GM12878 (cell line): Measurements from ENCODE around the gene MDGA2. TPM values are rescaled to one million over a fixed set of nuclear protein-coding genes. Genes with fewer than 3 reads are reported as not detected.

ENCODE experiments used
- ATAC-seq: fragments of 200-7000 bp; cut with Tn5 transposase; 3 replicates; pipeline ENCODE4 v1.9.1; 2020; ENCODE audit warnings: mild to moderate bottlenecking, moderate library complexity
- BruUV-seq: library from RNA; stranded (reverse); fragments of 400-500 nt; replicated peaks from 2 replicates; lab custom pipeline; 2021; lab: Mats Ljungman, UMichigan
- CTCF ChIA-PET: fragments of 300-600 bp; sonication (Branson Sonifier 250); formaldehyde crosslinking; extraction: SDS; loops from one replicate; lab custom pipeline; 2021; ENCODE audit warnings: inconsistent platforms; lab: Yijun Ruan, JAX
- POLR2A ChIA-PET: fragments of 350-600 bp; formaldehyde crosslinking; extraction: SDS; loops from one replicate; lab custom pipeline; 2021; ENCODE audit warnings: inconsistent platforms; lab: Charles Lee
- RAD21 ChIA-PET: fragments of 300-600 bp; sonication (Branson Sonifier 250); formaldehyde crosslinking; loops from one replicate; lab custom pipeline; 2023; ENCODE audit warnings: antibody characterized with exemption; ENCODE audit not compliant: unreplicated experiment; lab: Charles Lee
- SMC1A ChIA-PET: fragments of 300-600 bp; sonication (Branson Sonifier 250); formaldehyde crosslinking; loops from one replicate; lab custom pipeline; 2023; ENCODE audit not compliant: unreplicated experiment, uncharacterized antibody; lab: Charles Lee
- DNase-seq: peaks from one replicate; pipeline ENCODE4 v3.0.0-alpha.2; 2011; ENCODE audit warnings: low read depth, low spot score
- FAIRE-seq: peaks from 3 replicates; lab custom pipeline; 2011; peaks lifted over from hg19 to GRCh38; lab: Jason Lieb, UNC
- H2AFZ ChIP-seq: 2 replicates; pipeline ENCODE4 v1.6.0; 2011; ENCODE audit warnings: low read depth, low read length, control low read depth; ENCODE audit not compliant: control insufficient read depth
- H3K27ac ChIP-seq: 2 replicates; pipeline ENCODE4 v1.5.1; 2011; ENCODE audit warnings: control low read depth; ENCODE audit not compliant: control insufficient read depth, insufficient read depth
- H3K27me3 ChIP-seq, 2 experiments: replicated peaks in 1 of 2; 2 replicates each; pipeline versions ENCODE4 v1.6.0 to v1.6.1; 2011; ENCODE audit warnings: low read length in 1 of 2; ENCODE audit not compliant: control insufficient read depth in 2 of 2, insufficient read depth in 2 of 2
- H3K36me3 ChIP-seq, 2 experiments: 2 replicates each; pipeline ENCODE4 v1.5.1; 2011; ENCODE audit warnings: low read length in 1 of 2; ENCODE audit not compliant: control insufficient read depth in 2 of 2, insufficient read depth in 2 of 2
- H3K4me1 ChIP-seq: 2 replicates; pipeline ENCODE4 v1.6.1; 2011; ENCODE audit warnings: mild to moderate bottlenecking, low read length, moderate library complexity, mixed read lengths; ENCODE audit not compliant: control insufficient read depth, insufficient read depth
- H3K4me2 ChIP-seq: 2 replicates; pipeline ENCODE4 v1.6.0; 2011; ENCODE audit warnings: control low read depth; ENCODE audit not compliant: control insufficient read depth, insufficient read depth
- H3K4me3 ChIP-seq: fragments of 200-600 bp; sonication (generic); 2 replicates; pipeline ENCODE4 v1.5.1; 2016
- H3K79me2 ChIP-seq: 2 replicates; pipeline ENCODE4 v1.6.0; 2011; ENCODE audit warnings: low read length; ENCODE audit not compliant: control insufficient read depth, insufficient read depth
- H3K9ac ChIP-seq: 2 replicates; pipeline ENCODE4 v1.8.0; 2011; ENCODE audit warnings: low read length, control low read depth, mixed read lengths; ENCODE audit not compliant: control insufficient read depth, insufficient read depth
- H3K9me3 ChIP-seq: replicated peaks from 3 replicates; pipeline ENCODE4 v1.5.1; 2011; ENCODE audit warnings: mild to moderate bottlenecking, low read length; ENCODE audit not compliant: control insufficient read depth, insufficient read depth
- H4K20me1 ChIP-seq: 2 replicates; pipeline ENCODE4 v1.6.0; 2011; ENCODE audit not compliant: control insufficient read depth, insufficient read depth
- ASH2L ChIP-seq: fragments of 300-600, 200-600 bp; sonication (generic); IDR thresholded peaks from 2 replicates; pipeline ENCODE4 v1.6.1; 2017; ENCODE audit warnings: low read depth, mild to moderate bottlenecking, borderline replicate concordance
- BCLAF1 ChIP-seq: fragments of 450-650 bp; IDR thresholded peaks from 2 replicates; pipeline ENCODE4 v1.6.1; 2017; ENCODE audit warnings: antibody characterized with exemption, mild to moderate bottlenecking, moderate library complexity
- CBX3 ChIP-seq: fragments of 200-600 bp; sonication (generic); IDR thresholded peaks from 2 replicates; pipeline ENCODE4 v1.6.1; 2016; ENCODE audit warnings: low read depth, borderline replicate concordance
- CBX5 ChIP-seq: sonication (generic); IDR thresholded peaks from 2 replicates; pipeline ENCODE4 v1.6.1; 2016; ENCODE audit warnings: low read depth, moderate library complexity, mild to moderate bottlenecking, inconsistent platforms
- CREM ChIP-seq: IDR thresholded peaks from 2 replicates; pipeline ENCODE4 v1.6.1; 2014; ENCODE audit warnings: antibody characterized with exemption, low read depth
- FOS ChIP-seq: IDR thresholded peaks from 3 replicates; pipeline ENCODE4 v1.6.1; 2011; ENCODE audit warnings: borderline replicate concordance; ENCODE audit not compliant: insufficient read length; ENCODE audit errors: extremely low read depth
- FOXK2 ChIP-seq: fragments of 450-650 bp; IDR thresholded peaks from 2 replicates; pipeline ENCODE4 v1.6.1; 2017; ENCODE audit warnings: mild to moderate bottlenecking, moderate library complexity
- KDM1A ChIP-seq: fragments of 200-600 bp; sonication (generic); IDR thresholded peaks from 2 replicates; pipeline ENCODE4 v1.6.1; 2016; ENCODE audit warnings: borderline replicate concordance
- KLF5 ChIP-seq: fragments of 450-650 bp; IDR thresholded peaks from 2 replicates; pipeline ENCODE4 v1.6.1; 2014; ENCODE audit warnings: mild to moderate bottlenecking; ENCODE audit not compliant: partially characterized antibody
- MYB ChIP-seq: fragments of 150-350 bp; IDR thresholded peaks from 2 replicates; pipeline ENCODE4 v1.6.1; 2014; ENCODE audit warnings: mild to moderate bottlenecking, low read depth, low read length, borderline replicate concordance
- NFIC ChIP-seq: IDR thresholded peaks from 2 replicates; pipeline ENCODE4 v1.6.1; 2012; ENCODE audit warnings: low read depth, mild to moderate bottlenecking, inconsistent platforms, low read length, moderate library complexity
- NR2F1 ChIP-seq: fragments of 450-650 bp; conservative IDR thresholded peaks from 2 replicates; pipeline ENCODE4 v1.6.1; 2017; ENCODE audit warnings: mild to moderate bottlenecking
- PBX3 ChIP-seq: IDR thresholded peaks from 2 replicates; pipeline ENCODE4 v1.6.1; 2011; ENCODE audit warnings: mild to moderate bottlenecking, low read depth, low read length, moderate library complexity; ENCODE audit not compliant: insufficient replicate concordance
- POLR2AphosphoS5 ChIP-seq: IDR thresholded peaks from 2 replicates; pipeline ENCODE4 v1.6.1; 2011; ENCODE audit warnings: mild to moderate bottlenecking, low read length, inconsistent platforms
- RBBP5 ChIP-seq: fragments of 200-600 bp; sonication (generic); conservative IDR thresholded peaks from 2 replicates; pipeline ENCODE4 v1.6.1; 2016
- TCF12 ChIP-seq: IDR thresholded peaks from 2 replicates; pipeline ENCODE4 v1.6.1; 2011; ENCODE audit warnings: low read depth, mild to moderate bottlenecking, low read length
- WRNIP1 ChIP-seq: IDR thresholded peaks from 2 replicates; pipeline ENCODE4 v1.6.1; 2011; ENCODE audit warnings: low read depth, low read length, improper control_type of control experiment, borderline replicate concordance
- ZNF622 ChIP-seq: fragments of 450-650 bp; IDR thresholded peaks from 2 replicates; pipeline ENCODE4 v1.6.1; 2017; ENCODE audit warnings: mild to moderate bottlenecking, inconsistent platforms
- ZNF687 ChIP-seq: fragments of 450-650 bp; IDR thresholded peaks from 2 replicates; pipeline ENCODE4 v1.6.1; 2017; ENCODE audit warnings: mild to moderate bottlenecking, moderate library complexity
- WGBS: methylation state at CpG from one replicate; pipeline ENCODE4 v1.1.6; 2016; ENCODE audit warnings: low lambda C conversion rate; ENCODE audit not compliant: insufficient replicate concordance, insufficient coverage; ENCODE audit errors: missing lambda C conversion rate; 5-methylcytosine and 5-hydroxymethylcytosine counted together
- in situ Hi-C: fragments of 300-500 bp; cut with MboI; formaldehyde crosslinking; loops from 9 replicates; pipeline ENCODE4 v1.14.3; 2018; ENCODE audit warnings: mixed read lengths
- intact Hi-C: fragments of 100-400 bp; cut with micrococcal nuclease; formaldehyde crosslinking; loops from one replicate; pipeline ENCODE4 v1.14.2; 2022; ENCODE audit not compliant: unreplicated experiment
- polyA plus RNA-seq, 11 experiments: library from polyadenylated mRNA; depleted of rRNA in 4 of 11; unstranded in 6 of 11; stranded (reverse) in 5 of 11; fragments of >200 nt; fragmentation: Nextera tagmentation in 4 of 11; fragmentation: Illumina TruSeq in 1 of 11; extraction: Ambion mirVana in 4 of 11; extraction: Trizol in 1 of 11; gene quantifications; 1 replicate in 1 of 11; 2 replicates in 10 of 11; pipeline versions ENCODE4 v1.2.1 to v1.2.3, GENCODE V29; 2011 to 2016; ENCODE audit warnings: inconsistent platforms in 2 of 11, missing spikeins in 2 of 11, low read depth in 1 of 11
- total RNA-seq, 4 experiments: library from RNA; depleted of rRNA in 3 of 4; stranded (reverse); fragments of >200 nt in 3 of 4; fragmentation: Illumina TruSeq in 1 of 4; extraction: Trizol in 1 of 4; gene quantifications; 2 replicates each; pipeline versions ENCODE4 v1.2.1 to v1.2.3, GENCODE V29; 2013 to 2021

The MDGA2 gene
- total and polyA plus RNA-seq, 10 of the 15 experiments (the other 5 are each of a cell fraction or from before 2014, with no cell fraction given): not detected

GRCh38 chr14:47595552-47595951 lies 79.9 kb downstream of the MDGA2 start:
- Histone ChIP-seq H3K4me3 (no peak overlapping the region), H3K79me2 (no peaks in the 10 kb centered on the region), H3K9ac (no peak overlapping the region), H3K27me3 (no peaks in the 10 kb centered on the region), H3K4me2 (no peak overlapping the region), H2AFZ (no peak overlapping the region), H3K4me1 (no peaks in the 10 kb centered on the region), H4K20me1 (no peaks in the 10 kb centered on the region), H3K36me3 (no peaks in the 10 kb centered on the region), H3K9me3 (no peaks in the 10 kb centered on the region; the same call in 2 of the 3 replicates), H3K27ac (no peak overlapping the region; the same call in 1 of the 2 replicates)
- BruUV-seq: no TSS peak
- WGBS: 10% methylated on average over 1 of the region's 1 CpG
- RAD21 ChIA-PET: no interaction called here
- intact Hi-C loops: no loop called here
- DNase-seq (no peak), FAIRE-seq (no peak), ATAC-seq (peak; percentile 54)
- SMC1A ChIA-PET: interaction anchor here (0.6 kb wide), 1 partner anchor 39 kb away, joined by 3 read pairs; no protein-coding TSS in a partner anchor
- in situ Hi-C loops: no loop called here
- CTCF ChIA-PET: interaction anchor here (0.7 kb wide), 1 partner anchor 100 kb away, joined by 3 read pairs; no protein-coding TSS in a partner anchor
- POLR2A ChIA-PET: no interaction called here
- TF ChIP-seq FOXK2: no peak
- no peak for TF ChIP-seq TCF12
- no peak for TF ChIP-seq ZNF622
- no peak for TF ChIP-seq FOS
- no peak for TF ChIP-seq WRNIP1
- no peak for TF ChIP-seq CBX5
- TF ChIP-seq KDM1A: no peak
- no peak for TF ChIP-seq ZNF687
- no peak for TF ChIP-seq POLR2AphosphoS5
- TF ChIP-seq NR2F1: no peak
- TF ChIP-seq BCLAF1: no peak
- no peak for TF ChIP-seq ASH2L
- no peak for TF ChIP-seq CREM
- TF ChIP-seq NFIC: no peak
- TF ChIP-seq PBX3: no peak
- no peak for TF ChIP-seq CBX3
- TF ChIP-seq RBBP5: no peak
- TF ChIP-seq KLF5: no peak
- no peak for TF ChIP-seq MYB
